Neural cell (in vitro differentiated cells): ENCODE data around the gene CA14. TPM values are rescaled to one million over a fixed set of nuclear protein-coding genes. Genes with fewer than 3 reads are reported as not detected.
"Not testable (repeated sequence)": the region's sequence is repeated elsewhere in the genome, so short reads cannot be mapped to it uniquely, and the experiment has no call there.

Source experiments
- H2AFZ ChIP-seq: fragments of 200-600, 300-800 bp; sonication (generic), shearing (Covaris generic); 2 replicates; pipeline ENCODE4 v1.6.0; 2014; ENCODE audit warnings: low read depth, mild to moderate bottlenecking, antibody characterized with exemption, low read length, moderate library complexity
- H3F3A ChIP-seq: fragments of 200-600 bp; shearing (Covaris generic); 2 replicates; pipeline ENCODE4 v1.6.1; 2016; ENCODE audit warnings: mild to moderate bottlenecking, moderate library complexity, mixed read lengths, antibody characterized with exemption, low read length; ENCODE audit not compliant: insufficient read depth, poor library complexity, severe bottlenecking
- H3K27ac ChIP-seq: fragments of 200-600, 300-800 bp; sonication (generic), shearing (Covaris generic); 2 replicates; pipeline ENCODE4 v1.5.1; 2014; ENCODE audit warnings: mild to moderate bottlenecking, low read length, moderate library complexity
- H3K27me3 ChIP-seq: fragments of 300-800, 200-600 bp; sonication (generic), shearing (Covaris generic); 2 replicates; pipeline ENCODE4 v1.6.0; 2014; ENCODE audit warnings: mild to moderate bottlenecking, low read depth, low read length, moderate library complexity; ENCODE audit not compliant: insufficient read depth
- H3K36me3 ChIP-seq: fragments of 300-800, 200-600 bp; sonication (generic), shearing (Covaris generic); 2 replicates; pipeline ENCODE4 v1.5.1; 2014; ENCODE audit warnings: mild to moderate bottlenecking, antibody characterized with exemption, low read length, moderate library complexity; ENCODE audit not compliant: insufficient read depth
- H3K4me2 ChIP-seq: fragments of 300-800, 200-600 bp; sonication (generic), shearing (Covaris generic); 2 replicates; pipeline ENCODE4 v1.6.0; 2014; ENCODE audit warnings: mild to moderate bottlenecking, low read length
- H3K4me3 ChIP-seq: fragments of 300-800, 200-600 bp; sonication (generic), shearing (Covaris generic); 2 replicates; pipeline ENCODE4 v1.5.1; 2014; ENCODE audit warnings: mild to moderate bottlenecking, low read length, moderate library complexity
- H3K79me2 ChIP-seq: fragments of 200-600 bp; shearing (Covaris generic); replicated peaks from 2 replicates; pipeline ENCODE4 v1.6.0; 2014; ENCODE audit warnings: mild to moderate bottlenecking, low read length, moderate library complexity; ENCODE audit not compliant: insufficient read depth
- H3K9ac ChIP-seq: fragments of 300-800, 200-600 bp; sonication (generic), shearing (Covaris generic); 2 replicates; pipeline ENCODE4 v1.6.1; 2016; ENCODE audit warnings: mild to moderate bottlenecking, low read length, mixed read lengths
- H3K9me2 ChIP-seq: fragments of 200-600 bp; shearing (Covaris generic); 2 replicates; pipeline ENCODE4 v1.6.1; 2016; ENCODE audit warnings: mild to moderate bottlenecking, low read length, mixed read lengths; ENCODE audit not compliant: insufficient read depth
- H3K9me3 ChIP-seq: fragments of 200-600, 300-800 bp; sonication (generic), shearing (Covaris generic); 2 replicates; pipeline ENCODE4 v1.6.1; 2016; ENCODE audit warnings: mild to moderate bottlenecking, mixed run types, low read length, moderate library complexity, mixed read lengths
- H4K20me1 ChIP-seq: fragments of 200-600 bp; shearing (Covaris generic); 2 replicates; pipeline ENCODE4 v1.6.1; 2016; ENCODE audit warnings: mild to moderate bottlenecking, mixed run types; ENCODE audit not compliant: insufficient read depth
- CTCF ChIP-seq: fragments of 450-650 bp; IDR thresholded peaks from 2 replicates; pipeline ENCODE4 v1.5.1; 2014; ENCODE audit warnings: antibody characterized with exemption, mild to moderate bottlenecking, moderate library complexity; ENCODE audit not compliant: poor library complexity, severe bottlenecking
- EP300 ChIP-seq: fragments of 450-650 bp; conservative IDR thresholded peaks from 2 replicates; pipeline ENCODE4 v1.6.1; 2014; ENCODE audit warnings: antibody characterized with exemption, mild to moderate bottlenecking, moderate library complexity; ENCODE audit not compliant: poor library complexity, severe bottlenecking
- POLR2AphosphoS5 ChIP-seq: IDR thresholded peaks from 2 replicates; pipeline ENCODE4 v1.6.1; 2012
- RAD21 ChIP-seq: fragments of 450-650 bp; conservative IDR thresholded peaks from 2 replicates; pipeline ENCODE4 v1.6.1; 2014; ENCODE audit warnings: antibody characterized with exemption, mild to moderate bottlenecking, moderate library complexity
- REST ChIP-seq: IDR thresholded peaks from 2 replicates; pipeline ENCODE4 v1.6.1; 2012; ENCODE audit warnings: borderline replicate concordance
- SMC3 ChIP-seq: fragments of 450-650 bp; conservative IDR thresholded peaks from 2 replicates; pipeline ENCODE4 v1.6.1; 2014; ENCODE audit warnings: antibody characterized with exemption, mild to moderate bottlenecking, moderate library complexity; ENCODE audit not compliant: poor library complexity
- TAF1 ChIP-seq: IDR thresholded peaks from 2 replicates; pipeline ENCODE4 v1.6.1; 2012; ENCODE audit warnings: low read depth
- polyA plus RNA-seq: library from polyadenylated mRNA; depleted of rRNA; stranded (reverse); fragments of >200 nt; gene quantifications from 2 replicates; pipeline ENCODE4 v1.2.3, GENCODE V29; 2014

CA14 gene
- polyA plus RNA-seq, 1 donor from 2014 or later, result 1.1 TPM

- Histone ChIP-seq H3K27me3 (no peaks in the 10 kb centered on the region), H3F3A (no peaks in the 10 kb centered on the region), H4K20me1 (no peaks in the 10 kb centered on the region), H3K36me3 (no peaks in the 10 kb centered on the region), H3K79me2 (no peaks in the 10 kb centered on the region), H3K9me2 (no peaks in the 10 kb centered on the region), H3K9me3 (no peaks in the 10 kb centered on the region), H2AFZ (peak overlapping the region; percentile 95), H3K4me2 (peak overlapping the region; percentile 47), H3K4me3 (peak overlapping the region; percentile 62), H3K27ac (peak overlapping the region; percentile 53), H3K9ac (peak overlapping the region; percentile 53)
- peak; percentile 64 for TF ChIP-seq CTCF
- no peak for TF ChIP-seq TAF1
- no peak for TF ChIP-seq EP300
- TF ChIP-seq REST, result no peak
- no peak for TF ChIP-seq SMC3
- TF ChIP-seq POLR2AphosphoS5, result peak; percentile 63
- TF ChIP-seq RAD21, result peak; percentile 29
Observed at GRCh38 chr1:150213170-150214098, 44.1 kb upstream of the CA14 start.

- H3K27me3 ChIP-seq, H4K20me1 ChIP-seq, H3K79me2 ChIP-seq, H3K9me3 ChIP-seq, H3F3A ChIP-seq, H3K9me2 ChIP-seq, H3K36me3 ChIP-seq: not testable (repeated sequence)
- Histone ChIP-seq H3K27ac (peak overlapping the region; percentile 53), H3K9ac (peak overlapping the region; percentile 53), H2AFZ (peak overlapping the region; percentile 21), H3K4me2 (peak overlapping the region; percentile 47), H3K4me3 (peak overlapping the region; percentile 62)
- TF ChIP-seq CTCF, result peak; percentile 11
Observed at GRCh38 chr1:150214099-150214756, 43.3 kb upstream of the CA14 start.

GRCh38 chr1:150215855-150216254 lies 41.7 kb upstream of the CA14 start:
- not testable (repeated sequence) for H3K9me2 ChIP-seq, H3K36me3 ChIP-seq

More at GRCh38 chr1:150215855-150216254, 41.7 kb upstream of the CA14 start:
- H2AFZ ChIP-seq, H3F3A ChIP-seq, H3K4me3 ChIP-seq, H3K9ac ChIP-seq, H3K79me2 ChIP-seq, H3K27me3 ChIP-seq, H3K9me3 ChIP-seq, H4K20me1 ChIP-seq, H3K4me2 ChIP-seq, H3K27ac ChIP-seq: not testable (repeated sequence)
